ENCODE results near the gene CADPS2. TPM values are rescaled to one million over a fixed set of nuclear protein-coding genes. Genes with fewer than 3 reads are reported as not detected.

Gene CADPS2
- total and polyA plus RNA-seq, 7 donors: 4.7 to 13.0 (median 9.5) TPM

DNA sequence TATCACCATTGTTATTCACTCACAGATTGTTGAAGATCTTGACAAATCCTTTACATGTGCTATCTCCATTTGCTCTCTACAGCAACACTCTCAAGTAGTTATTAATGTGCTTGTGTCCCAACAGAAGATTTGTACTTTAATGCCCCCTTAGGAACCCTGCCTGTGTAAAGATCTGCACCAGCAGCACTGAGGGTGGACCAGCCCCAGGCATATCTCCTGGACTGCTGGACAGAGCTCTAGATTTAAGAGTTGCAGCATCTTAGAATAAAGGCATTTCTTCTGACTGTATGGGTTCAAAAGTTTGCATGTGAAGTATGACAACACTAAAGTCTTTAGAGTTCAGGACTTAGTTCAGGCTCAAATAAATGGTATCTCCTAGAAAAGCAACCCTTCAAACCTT lies 282.0 kb downstream of the CADPS2 start:
- Histone ChIP-seq H3K4me3 (no peak overlapping the region), H3K27me3 (no peaks in the 10 kb centered on the region), H3K4me1 (no peaks in the 10 kb centered on the region), H3K36me3 (no peaks in the 10 kb centered on the region), H3K9me3 (no peaks in the 10 kb centered on the region), H3K27ac (no peak overlapping the region)
- DNase-seq: no peak
- TF ChIP-seq EP300 (IDR thresholded peaks at IDR 0.05) (no peak), POLR2A (IDR thresholded peaks at IDR 0.05) (no peak), POLR2AphosphoS5 (IDR thresholded peaks at IDR 0.05) (no peak)
- TF ChIP-seq, protein P1, sequence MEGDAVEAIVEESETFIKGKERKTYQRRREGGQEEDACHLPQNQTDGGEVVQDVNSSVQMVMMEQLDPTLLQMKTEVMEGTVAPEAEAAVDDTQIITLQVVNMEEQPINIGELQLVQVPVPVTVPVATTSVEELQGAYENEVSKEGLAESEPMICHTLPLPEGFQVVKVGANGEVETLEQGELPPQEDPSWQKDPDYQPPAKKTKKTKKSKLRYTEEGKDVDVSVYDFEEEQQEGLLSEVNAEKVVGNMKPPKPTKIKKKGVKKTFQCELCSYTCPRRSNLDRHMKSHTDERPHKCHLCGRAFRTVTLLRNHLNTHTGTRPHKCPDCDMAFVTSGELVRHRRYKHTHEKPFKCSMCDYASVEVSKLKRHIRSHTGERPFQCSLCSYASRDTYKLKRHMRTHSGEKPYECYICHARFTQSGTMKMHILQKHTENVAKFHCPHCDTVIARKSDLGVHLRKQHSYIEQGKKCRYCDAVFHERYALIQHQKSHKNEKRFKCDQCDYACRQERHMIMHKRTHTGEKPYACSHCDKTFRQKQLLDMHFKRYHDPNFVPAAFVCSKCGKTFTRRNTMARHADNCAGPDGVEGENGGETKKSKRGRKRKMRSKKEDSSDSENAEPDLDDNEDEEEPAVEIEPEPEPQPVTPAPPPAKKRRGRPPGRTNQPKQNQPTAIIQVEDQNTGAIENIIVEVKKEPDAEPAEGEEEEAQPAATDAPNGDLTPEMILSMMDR (IDR thresholded peaks at IDR 0.05): no peak
- intact Hi-C loops (cut with DNase I): no loop called here

DNA sequence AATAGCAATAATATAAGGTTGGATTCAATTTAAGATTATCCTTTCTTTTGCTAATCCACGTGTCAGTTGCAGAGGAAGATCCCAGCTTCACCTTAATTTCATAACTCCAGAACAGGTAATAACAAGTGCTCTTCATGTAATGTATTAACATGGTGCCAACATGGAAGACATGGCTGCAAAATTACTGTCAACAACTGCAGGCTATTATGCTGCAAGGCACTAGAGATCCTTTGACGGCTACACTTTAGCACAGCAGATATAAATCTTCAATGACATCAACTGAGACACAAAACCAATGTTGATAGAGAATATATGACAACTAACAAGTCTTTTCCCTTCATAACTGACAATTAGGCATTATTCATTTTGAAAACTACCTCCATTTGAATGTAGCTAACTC lies 283.5 kb downstream of the CADPS2 start:
- WGBS, 2 donors: 65 to 82% methylated on average over 2 of the region's 2 CpGs

DNA sequence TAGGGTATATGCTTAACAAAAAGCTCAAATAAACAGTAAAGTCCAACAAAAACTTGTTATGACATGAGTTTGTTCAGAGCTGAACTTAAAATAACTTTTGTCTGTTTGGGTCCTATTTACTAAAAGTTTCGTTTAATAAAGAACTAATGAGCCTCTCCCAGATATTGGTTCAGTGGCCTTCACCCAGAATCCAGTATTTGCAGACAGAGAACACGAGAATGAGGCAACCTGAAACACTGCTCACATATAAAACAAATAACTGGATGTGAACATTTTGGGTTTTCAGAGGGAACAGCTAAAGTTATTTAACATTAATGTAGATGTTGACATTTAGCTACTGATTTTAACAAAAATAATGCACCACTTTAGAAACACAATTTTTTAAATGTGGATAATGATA lies 285.6 kb downstream of the CADPS2 start:
- 67 to 77% methylated on average over 2 of the region's 2 CpGs for WGBS, 2 donors
- Histone ChIP-seq H3K4me1 (no peaks in the 10 kb centered on the region), H3K4me3 (no peak overlapping the region), H3K9me3 (no peaks in the 10 kb centered on the region), H3K27ac (no peak overlapping the region), H3K36me3 (no peaks in the 10 kb centered on the region), H3K27me3 (no peaks in the 10 kb centered on the region)
- DNase-seq: no peak
- no peak for TF ChIP-seq POLR2A (IDR thresholded peaks at IDR 0.05)
- TF ChIP-seq, protein P1 (IDR thresholded peaks at IDR 0.05): no peak
- TF ChIP-seq POLR2AphosphoS5 (IDR thresholded peaks at IDR 0.05): no peak
- TF ChIP-seq EP300 (IDR thresholded peaks at IDR 0.05): no peak
- intact Hi-C loops (cut with DNase I): no loop called here

More for the DNA sequence above, 283.5 kb downstream of the CADPS2 start:
- Histone ChIP-seq H3K9me3 (no peaks in the 10 kb centered on the region), H3K4me3 (no peak overlapping the region), H3K4me1 (no peaks in the 10 kb centered on the region), H3K27me3 (no peaks in the 10 kb centered on the region), H3K27ac (no peak overlapping the region), H3K36me3 (no peaks in the 10 kb centered on the region)
- intact Hi-C loops (cut with DNase I): no loop called here
- no peak for DNase-seq
- TF ChIP-seq POLR2A (IDR thresholded peaks at IDR 0.05): no peak

DNA sequence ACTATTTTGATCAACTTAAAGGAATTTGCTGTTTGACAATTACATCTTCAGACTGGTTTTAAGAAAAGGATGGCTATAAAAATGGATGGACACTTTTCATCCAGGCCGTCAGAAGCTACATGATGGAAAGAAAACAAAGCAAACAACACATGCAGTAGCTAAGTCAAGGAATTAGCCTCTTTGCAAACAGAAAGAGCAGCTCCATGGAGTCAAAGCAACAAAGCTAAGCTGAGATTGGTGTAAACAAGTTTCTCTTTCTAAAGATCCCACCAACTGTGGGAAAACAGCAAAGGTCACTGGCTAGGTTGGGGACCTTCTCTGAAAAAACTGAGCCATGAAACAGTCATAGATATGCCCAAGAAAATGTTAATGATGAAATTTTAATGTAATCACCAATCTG lies 286.2 kb downstream of the CADPS2 start:
- Histone ChIP-seq H3K36me3 (no peaks in the 10 kb centered on the region), H3K4me1 (no peaks in the 10 kb centered on the region), H3K27me3 (no peaks in the 10 kb centered on the region), H3K27ac (no peak overlapping the region), H3K4me3 (no peak overlapping the region), H3K9me3 (no peaks in the 10 kb centered on the region)
- no peak for DNase-seq
- 75 to 83% methylated on average over 1 of the region's 1 CpG for WGBS, 2 donors
- intact Hi-C loops (cut with DNase I): no loop called here
- TF ChIP-seq POLR2A (IDR thresholded peaks at IDR 0.05): no peak
- TF ChIP-seq EP300 (IDR thresholded peaks at IDR 0.05): no peak
- TF ChIP-seq POLR2AphosphoS5 (IDR thresholded peaks at IDR 0.05): no peak
- TF ChIP-seq, protein P1 (IDR thresholded peaks at IDR 0.05): no peak

DNA sequence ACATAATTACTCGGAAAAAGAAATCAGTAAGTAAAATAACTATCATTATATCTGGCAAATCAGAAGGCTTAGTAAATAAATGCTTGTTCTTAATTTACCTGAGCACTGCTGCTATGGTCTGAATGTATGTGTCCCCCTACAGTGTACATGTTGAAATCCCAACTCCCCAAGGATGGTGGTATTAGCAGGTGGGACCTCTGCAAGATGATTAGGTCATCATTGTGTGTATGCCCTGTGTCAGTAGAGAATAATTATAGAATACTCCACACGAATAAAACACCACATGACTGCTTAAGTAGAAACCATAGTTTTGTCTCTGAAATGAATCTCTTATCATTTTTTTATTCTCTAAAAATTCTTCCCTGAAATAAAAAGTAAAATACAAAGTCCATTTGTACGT lies 289.0 kb downstream of the CADPS2 start:
- H3K4me1 ChIP-seq: no peaks in the 10 kb centered on the region
- H3K36me3 ChIP-seq: no peaks in the 10 kb centered on the region
- intact Hi-C loops (cut with DNase I): no loop called here
- WGBS, 2 donors: 81 to 87% methylated on average over 3 of the region's 3 CpGs
- no peak overlapping the region for H3K4me3 ChIP-seq
- H3K27ac ChIP-seq: no peak overlapping the region
- no peak for DNase-seq
- TF ChIP-seq POLR2A (IDR thresholded peaks at IDR 0.05) (no peak), EP300 (IDR thresholded peaks at IDR 0.05) (no peak), POLR2AphosphoS5 (IDR thresholded peaks at IDR 0.05) (no peak)
- TF ChIP-seq, protein P1 (IDR thresholded peaks at IDR 0.05): no peak
- no peaks in the 10 kb centered on the region for H3K9me3 ChIP-seq
- no peaks in the 10 kb centered on the region for H3K27me3 ChIP-seq
